H9 (cell line): ENCODE results near the gene ALDH1A3. TPM values are rescaled to one million over a fixed set of nuclear protein-coding genes. Genes with fewer than 3 reads are reported as not detected.

Experiments
- DNase-seq: peaks from one replicate; pipeline ENCODE4 v3.0.0-alpha.2; 2017
- H2AFZ ChIP-seq: one replicate; pipeline ENCODE4 v1.6.1; 2013; ENCODE audit warnings: mild to moderate bottlenecking, low read length, control low read depth, moderate library complexity
- H2AK5ac ChIP-seq: 2 replicates; pipeline ENCODE4 v1.6.1; 2013; ENCODE audit warnings: low read length, control low read depth, mixed read lengths; ENCODE audit not compliant: insufficient read length
- H2BK120ac ChIP-seq: one replicate; pipeline ENCODE4 v1.6.1; 2013; ENCODE audit warnings: low read depth, mild to moderate bottlenecking, low read length, control low read depth, inconsistent platforms; ENCODE audit not compliant: poor library complexity, severe bottlenecking
- H2BK12ac ChIP-seq: 2 replicates; pipeline ENCODE4 v1.6.1; 2013; ENCODE audit warnings: low read length, control low read depth, mixed read lengths, low read depth; ENCODE audit not compliant: insufficient read length
- H2BK15ac ChIP-seq: 2 replicates; pipeline ENCODE4 v1.6.1; 2013; ENCODE audit warnings: low read depth, low read length, control low read depth
- H2BK20ac ChIP-seq: one replicate; pipeline ENCODE4 v1.6.1; 2013; ENCODE audit warnings: low read depth, mild to moderate bottlenecking, low read length, control low read depth, inconsistent platforms; ENCODE audit not compliant: poor library complexity, severe bottlenecking
- H2BK5ac ChIP-seq: 2 replicates; pipeline ENCODE4 v1.6.1; 2013; ENCODE audit warnings: low read length, control low read depth, mixed read lengths; ENCODE audit not compliant: insufficient read length
- H3K14ac ChIP-seq: 2 replicates; pipeline ENCODE4 v1.6.1; 2013; ENCODE audit warnings: low read length, control low read depth; ENCODE audit not compliant: insufficient read depth
- H3K18ac ChIP-seq: 2 replicates; pipeline ENCODE4 v1.6.1; 2013; ENCODE audit warnings: low read depth, mild to moderate bottlenecking, mixed read lengths, low read length, control low read depth; ENCODE audit not compliant: insufficient read length
- H3K23ac ChIP-seq: 2 replicates; pipeline ENCODE4 v1.6.1; 2013; ENCODE audit warnings: low read length, control low read depth, mixed read lengths, low read depth; ENCODE audit not compliant: insufficient read length
- H3K23me2 ChIP-seq: 2 replicates; pipeline ENCODE4 v1.6.1; 2013; ENCODE audit warnings: low read depth, mild to moderate bottlenecking, mixed read lengths, low read length, control low read depth; ENCODE audit not compliant: insufficient read length, poor library complexity, severe bottlenecking
- H3K27ac ChIP-seq: 2 replicates; pipeline ENCODE4 v1.5.1; 2013; ENCODE audit warnings: low read length, control low read depth, mixed read lengths, low read depth; ENCODE audit not compliant: insufficient read length
- H3K27me3 ChIP-seq: 2 replicates; pipeline ENCODE4 v1.6.1; 2013; ENCODE audit warnings: low read length, control low read depth, inconsistent platforms; ENCODE audit not compliant: insufficient read depth
- H3K4ac ChIP-seq: 2 replicates; pipeline ENCODE4 v1.6.1; 2013; ENCODE audit warnings: low read depth, mild to moderate bottlenecking, control low read depth, inconsistent platforms, low read length, moderate library complexity
- H3K4me1 ChIP-seq: 2 replicates; pipeline ENCODE4 v1.6.1; 2013; ENCODE audit warnings: low read length, control low read depth, inconsistent platforms; ENCODE audit not compliant: insufficient read depth
- H3K4me2 ChIP-seq: 2 replicates; pipeline ENCODE4 v1.6.1; 2013; ENCODE audit warnings: low read length, control low read depth, mixed read lengths; ENCODE audit not compliant: insufficient read length, insufficient read depth
- H3K56ac ChIP-seq: 2 replicates; pipeline ENCODE4 v1.6.1; 2013; ENCODE audit warnings: low read depth, mild to moderate bottlenecking, mixed read lengths, low read length, control low read depth; ENCODE audit not compliant: insufficient read length
- H3K79me1 ChIP-seq: 2 replicates; pipeline ENCODE4 v1.6.1; 2013; ENCODE audit warnings: low read depth, mild to moderate bottlenecking, moderate library complexity, low read length, control low read depth, inconsistent platforms; ENCODE audit not compliant: insufficient read depth, poor library complexity, severe bottlenecking
- H3K79me2 ChIP-seq: 2 replicates; pipeline ENCODE4 v1.6.1; 2013; ENCODE audit warnings: low read length, control low read depth, inconsistent platforms; ENCODE audit not compliant: insufficient read depth
- H3K9ac ChIP-seq: 2 replicates; pipeline ENCODE4 v1.6.1; 2013; ENCODE audit warnings: low read length, control low read depth, mixed read lengths; ENCODE audit not compliant: insufficient read length; ENCODE audit errors: extremely low read depth
- H3K9me3 ChIP-seq: one replicate; pipeline ENCODE4 v1.6.1; 2013; ENCODE audit warnings: low read depth, low read length, inconsistent platforms; ENCODE audit not compliant: control insufficient read depth
- H3T11ph ChIP-seq: one replicate; pipeline ENCODE4 v1.6.1; 2013; ENCODE audit warnings: mild to moderate bottlenecking, low read length, control low read depth, inconsistent platforms
- H4K20me1 ChIP-seq: one replicate; pipeline ENCODE4 v1.6.1; 2013; ENCODE audit not compliant: control insufficient read depth, insufficient read length, insufficient read depth
- H4K5ac ChIP-seq: 2 replicates; pipeline ENCODE4 v1.6.1; 2013; ENCODE audit warnings: low read depth, mild to moderate bottlenecking, mixed read lengths, low read length, control low read depth; ENCODE audit not compliant: insufficient read length
- H4K8ac ChIP-seq: replicated peaks from 2 replicates; pipeline ENCODE4 v1.6.1; 2013; ENCODE audit warnings: low read length, control low read depth, mixed read lengths, low read depth; ENCODE audit not compliant: insufficient read length
- H4K91ac ChIP-seq: 2 replicates; pipeline ENCODE4 v1.6.1; 2013; ENCODE audit warnings: low read depth, mild to moderate bottlenecking, moderate library complexity, mixed read lengths, low read length, control low read depth; ENCODE audit not compliant: insufficient read length
- H3K27ac Mint-ChIP-seq, 3 experiments: 2 replicates in 2 of 3; 3 replicates in 1 of 3; pipeline ENCODE4 v1.8.0; 2020 to 2021; ENCODE audit warnings: mixed read lengths in 3 of 3, mild to moderate bottlenecking in 1 of 3, moderate library complexity in 1 of 3
- H3K27me3 Mint-ChIP-seq: 2 replicates; pipeline ENCODE4 v1.8.0; 2021; ENCODE audit warnings: low read depth, mild to moderate bottlenecking, moderate library complexity, mixed read lengths
- H3K36me3 Mint-ChIP-seq, 3 experiments: 2 replicates in 2 of 3; 3 replicates in 1 of 3; pipeline ENCODE4 v1.8.0; 2020 to 2021; ENCODE audit warnings: low read depth in 3 of 3, mixed read lengths in 3 of 3; ENCODE audit not compliant: insufficient read depth in 1 of 3
- H3K4me1 Mint-ChIP-seq, 2 experiments: 2 replicates each; pipeline ENCODE4 v1.8.0; 2020; ENCODE audit warnings: mixed read lengths in 2 of 2
- H3K4me3 Mint-ChIP-seq, 2 experiments: 2 replicates in 1 of 2; 3 replicates in 1 of 2; pipeline ENCODE4 v1.8.0; 2020 to 2021; ENCODE audit warnings: mild to moderate bottlenecking in 2 of 2, mixed read lengths in 2 of 2, moderate library complexity in 1 of 2
- H3K9me3 Mint-ChIP-seq, 2 experiments: 2 replicates in 1 of 2; 3 replicates in 1 of 2; pipeline ENCODE4 v1.8.0; 2020; ENCODE audit warnings: mild to moderate bottlenecking in 2 of 2, mixed read lengths in 2 of 2, moderate library complexity in 1 of 2
- CTCF ChIP-seq: fragments of 200-600 bp; sonication (generic); conservative IDR thresholded peaks from 3 replicates; pipeline ENCODE4 v1.8.0; 2021; ENCODE audit warnings: antibody characterized with exemption, mild to moderate bottlenecking
- WGBS: extraction: QIAGEN DNeasy Blood & Tissue Kit; methylation state at CpG from one replicate; pipeline ENCODE4 v1.1.7; 2013; ENCODE audit warnings: missing lambda C conversion rate, low lambda C conversion rate, mixed read lengths; ENCODE audit not compliant: insufficient read length; ENCODE audit errors: extremely low coverage; 5-methylcytosine and 5-hydroxymethylcytosine counted together
- total RNA-seq: library from RNA; stranded (reverse); gene quantifications from 2 replicates; pipeline ENCODE4 v1.2.1, GENCODE V29; 2021

ALDH1A3 gene
- total RNA-seq, 1 experiment from 2014 or later = 9.2 TPM

DNA sequence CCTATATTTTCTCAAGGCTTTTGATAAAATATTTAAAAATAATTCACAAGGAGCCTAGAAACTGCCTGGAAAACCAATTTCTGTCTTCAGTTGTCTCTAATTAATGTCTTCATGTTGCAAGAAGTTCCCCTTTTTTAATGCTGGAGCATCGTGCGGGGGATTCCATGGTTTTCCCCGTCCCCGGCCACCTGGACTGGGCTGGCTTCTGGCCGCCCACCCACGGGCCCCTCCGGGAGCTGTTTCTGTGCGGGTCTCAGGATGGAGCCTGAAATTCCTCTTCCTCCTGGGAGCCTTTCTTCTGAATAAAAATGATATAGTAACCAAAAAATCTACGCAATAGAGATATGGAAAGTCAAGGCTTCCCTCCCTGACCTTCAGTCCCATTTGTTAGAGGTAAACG is 31.5 kb downstream of the ALDH1A3 start:
- WGBS = no CpG with 5 or more reads among the region's 10 CpGs
- H2BK20ac ChIP-seq = no peak overlapping the region

More for the DNA sequence above, 31.5 kb downstream of the ALDH1A3 start:
- H4K91ac ChIP-seq = no peak overlapping the region
- peaks cover 2 to 22% (median 10%) of the 10 kb centered on the region in 3 experiments; a peak in 6 of 7 replicates for H3K36me3 Mint-ChIP-seq
- H3K23ac ChIP-seq = no peak overlapping the region
- no peak overlapping the region for H2BK12ac ChIP-seq
- peaks cover 1% of the 10 kb centered on the region for H3K27me3 Mint-ChIP-seq
- H3K4me3 Mint-ChIP-seq = no peak overlapping the region
- TF ChIP-seq CTCF = no peak
- peaks cover 3 to 10% of the 10 kb centered on the region in 2 experiments; a peak in 4 of 5 replicates for H3K9me3 Mint-ChIP-seq
- no peak overlapping the region for H2BK5ac ChIP-seq
- no peak overlapping the region for H3K27ac ChIP-seq
- no peaks in the 10 kb centered on the region for H3K27me3 ChIP-seq
- H3T11ph ChIP-seq = no peak overlapping the region
- no peak overlapping the region for H3K14ac ChIP-seq
- no peaks in the 10 kb centered on the region for H3K79me2 ChIP-seq
- H3K4me1 ChIP-seq = no peaks in the 10 kb centered on the region
- no peak overlapping the region for H3K18ac ChIP-seq
- H2AFZ ChIP-seq = no peak overlapping the region
- no peak overlapping the region for H3K4me2 ChIP-seq
- no peak overlapping the region for H3K56ac ChIP-seq
- no peaks in the 10 kb centered on the region for H3K79me1 ChIP-seq
- no peak for DNase-seq
- no peaks in the 10 kb centered on the region for H4K20me1 ChIP-seq
- no peaks in the 10 kb centered on the region for H3K9me3 ChIP-seq
- no peak overlapping the region for H4K8ac ChIP-seq
- no peak overlapping the region for H2BK120ac ChIP-seq
- H3K23me2 ChIP-seq = no peaks in the 10 kb centered on the region
- H3K9ac ChIP-seq = no peak overlapping the region
- no peak overlapping the region for H3K27ac Mint-ChIP-seq
- H2BK15ac ChIP-seq = no peak overlapping the region
- H2AK5ac ChIP-seq = no peak overlapping the region
- H3K4ac ChIP-seq = no peak overlapping the region
- H3K4me1 Mint-ChIP-seq = peaks cover 10 to 31% of the 10 kb centered on the region in 2 experiments
- H4K5ac ChIP-seq = no peak overlapping the region
